ENCODE data around the gene SERPINE2. TPM values are rescaled to one million over a fixed set of nuclear protein-coding genes. Genes with fewer than 3 reads are reported as not detected.
A peak's percentile ranks its signal among the peaks of the same experiment; 100 is the strongest.

Gene SERPINE2
- polyA plus RNA-seq, 4 donors, result 6.0 to 43.9 (median 21.0) TPM

GRCh38 chr2:224077773-224078507, 38.9 kb upstream of the SERPINE2 start:
- Histone ChIP-seq H3K4me3 (ENCODE audit: low read depth in 1 of 3, low read length in 3 of 3) (no peak overlapping the region), H3K9me3 (ENCODE audit: control insufficient read depth in 2 of 2, insufficient read depth in 1 of 2, low read depth in 1 of 2, low read length in 1 of 2) (peaks cover 0 to 5% of the 10 kb centered on the region in 2 donors), H3K27me3 (ENCODE audit: control insufficient read depth in 3 of 3, insufficient read depth in 3 of 3, low read length in 3 of 3) (peaks cover 0 to 2% (median 0%) of the 10 kb centered on the region in 3 donors), H3K36me3 (ENCODE audit: control insufficient read depth in 3 of 3, insufficient read depth in 2 of 3, low read depth in 1 of 3, low read length in 3 of 3) (peaks cover 0 to 2% (median 0%) of the 10 kb centered on the region in 3 donors), H3K27ac (ENCODE audit: low read depth in 1 of 3, low read length in 2 of 3) (no peak overlapping the region), H3K4me1 (ENCODE audit: control insufficient read depth in 3 of 3, insufficient read depth in 2 of 3, low read depth in 1 of 3, low read length in 2 of 3) (peaks cover 0 to 3% (median 0%) of the 10 kb centered on the region in 3 donors)
- DNase-seq (no peak), FAIRE-seq (no peak)
- WGBS, 3 donors, result 81 to 87% (median 84%) methylated on average over 5 of the region's 5 CpGs

GRCh38 chr2:224075588-224075987, 36.5 kb upstream of the SERPINE2 start:
- peaks cover 0 to 2% (median 0%) of the 10 kb centered on the region in 3 donors for H3K36me3 ChIP-seq (ENCODE audit: control insufficient read depth in 3 of 3, insufficient read depth in 2 of 3, low read depth in 1 of 3, low read length in 3 of 3)
- peaks cover 0 to 2% (median 0%) of the 10 kb centered on the region in 3 donors for H3K27me3 ChIP-seq (ENCODE audit: control insufficient read depth in 3 of 3, insufficient read depth in 3 of 3, low read length in 3 of 3)
- H3K9me3 ChIP-seq (ENCODE audit: control insufficient read depth in 2 of 2, insufficient read depth in 1 of 2, low read depth in 1 of 2, low read length in 1 of 2), result peaks cover 0 to 5% of the 10 kb centered on the region in 2 donors
- no peak overlapping the region for H3K27ac ChIP-seq (ENCODE audit: low read depth in 1 of 3, low read length in 2 of 3)
- DNase-seq, result peak; percentile 16 to 27
- no peak for FAIRE-seq
- WGBS, 3 donors, result 42 to 81% (median 54%) methylated on average over 3 of the region's 3 CpGs
- H3K4me1 ChIP-seq (ENCODE audit: control insufficient read depth in 3 of 3, insufficient read depth in 2 of 3, low read depth in 1 of 3, low read length in 2 of 3), result peaks cover 0 to 3% (median 0%) of the 10 kb centered on the region in 3 donors
- H3K4me3 ChIP-seq (ENCODE audit: low read depth in 1 of 3, low read length in 3 of 3), result no peak overlapping the region

- no peak for FAIRE-seq
- no peak overlapping the region for H3K27ac ChIP-seq (ENCODE audit: low read depth in 1 of 3, low read length in 2 of 3)
- H3K4me3 ChIP-seq (ENCODE audit: low read depth in 1 of 3, low read length in 3 of 3), result no peak overlapping the region
- no peak for DNase-seq
- H3K36me3 ChIP-seq (ENCODE audit: control insufficient read depth in 3 of 3, insufficient read depth in 2 of 3, low read depth in 1 of 3, low read length in 3 of 3), result peaks cover 0 to 2% (median 0%) of the 10 kb centered on the region in 3 donors
- 56 to 80% (median 60%) methylated on average over 3 of the region's 3 CpGs for WGBS, 3 donors
- peaks cover 0 to 6% (median 0%) of the 10 kb centered on the region in 3 donors for H3K27me3 ChIP-seq (ENCODE audit: control insufficient read depth in 3 of 3, insufficient read depth in 3 of 3, low read length in 3 of 3)
- peaks cover 0 to 3% (median 0%) of the 10 kb centered on the region in 3 donors for H3K4me1 ChIP-seq (ENCODE audit: control insufficient read depth in 3 of 3, insufficient read depth in 2 of 3, low read depth in 1 of 3, low read length in 2 of 3)
- peaks cover 0 to 5% of the 10 kb centered on the region in 2 donors for H3K9me3 ChIP-seq (ENCODE audit: control insufficient read depth in 2 of 2, insufficient read depth in 1 of 2, low read depth in 1 of 2, low read length in 1 of 2)
These were observed 34.6 kb upstream of the SERPINE2 start for GRCh38 chr2:224073676-224074075.

- H3K4me1 ChIP-seq (ENCODE audit: control insufficient read depth in 3 of 3, insufficient read depth in 2 of 3, low read depth in 1 of 3, low read length in 2 of 3), result peaks cover 0 to 3% (median 0%) of the 10 kb centered on the region in 3 donors
- peaks cover 0 to 5% of the 10 kb centered on the region in 2 donors for H3K9me3 ChIP-seq (ENCODE audit: control insufficient read depth in 2 of 2, insufficient read depth in 1 of 2, low read depth in 1 of 2, low read length in 1 of 2)
- DNase-seq, result no peak
- no peak overlapping the region for H3K27ac ChIP-seq (ENCODE audit: low read depth in 1 of 3, low read length in 2 of 3)
- WGBS, 3 donors, result 66 to 81% (median 76%) methylated on average over 4 of the region's 4 CpGs
- peaks cover 0 to 2% (median 0%) of the 10 kb centered on the region in 3 donors for H3K36me3 ChIP-seq (ENCODE audit: control insufficient read depth in 3 of 3, insufficient read depth in 2 of 3, low read depth in 1 of 3, low read length in 3 of 3)
- H3K4me3 ChIP-seq (ENCODE audit: low read depth in 1 of 3, low read length in 3 of 3), result no peak overlapping the region
- peaks cover 0 to 6% (median 0%) of the 10 kb centered on the region in 3 donors for H3K27me3 ChIP-seq (ENCODE audit: control insufficient read depth in 3 of 3, insufficient read depth in 3 of 3, low read length in 3 of 3)
- FAIRE-seq, result no peak
These were observed 33.6 kb upstream of the SERPINE2 start for GRCh38 chr2:224072541-224073188.

- DNase-seq (no peak), FAIRE-seq (no peak)
- no peak overlapping the region for H3K4me3 ChIP-seq (ENCODE audit: low read depth in 1 of 3, low read length in 3 of 3)
- no peak overlapping the region for H3K27ac ChIP-seq (ENCODE audit: low read depth in 1 of 3, low read length in 2 of 3)
- H3K27me3 ChIP-seq (ENCODE audit: control insufficient read depth in 3 of 3, insufficient read depth in 3 of 3, low read length in 3 of 3), result peaks cover 0 to 6% (median 0%) of the 10 kb centered on the region in 3 donors
- WGBS, 3 donors, result 61 to 86% (median 81%) methylated on average over 6 of the region's 6 CpGs
- peaks cover 0 to 2% (median 0%) of the 10 kb centered on the region in 3 donors for H3K36me3 ChIP-seq (ENCODE audit: control insufficient read depth in 3 of 3, insufficient read depth in 2 of 3, low read depth in 1 of 3, low read length in 3 of 3)
- H3K9me3 ChIP-seq (ENCODE audit: control insufficient read depth in 2 of 2, insufficient read depth in 1 of 2, low read depth in 1 of 2, low read length in 1 of 2), result peaks cover 0 to 5% of the 10 kb centered on the region in 2 donors
- no peaks in the 10 kb centered on the region for H3K4me1 ChIP-seq (ENCODE audit: control insufficient read depth in 3 of 3, insufficient read depth in 2 of 3, low read depth in 1 of 3, low read length in 2 of 3)
These were observed 30.1 kb upstream of the SERPINE2 start for GRCh38 chr2:224069172-224069571.

GRCh38 chr2:224063298-224063648, 24.2 kb upstream of the SERPINE2 start:
- Histone ChIP-seq H3K4me3 (ENCODE audit: low read depth in 1 of 3, low read length in 3 of 3) (no peak overlapping the region), H3K9me3 (ENCODE audit: control insufficient read depth in 2 of 2, insufficient read depth in 1 of 2, low read depth in 1 of 2, low read length in 1 of 2) (no peaks in the 10 kb centered on the region), H3K4me1 (ENCODE audit: control insufficient read depth in 3 of 3, insufficient read depth in 2 of 3, low read depth in 1 of 3, low read length in 2 of 3) (peaks cover 0 to 3% (median 0%) of the 10 kb centered on the region in 3 donors), H3K36me3 (ENCODE audit: control insufficient read depth in 3 of 3, insufficient read depth in 2 of 3, low read depth in 1 of 3, low read length in 3 of 3) (no peaks in the 10 kb centered on the region), H3K27ac (ENCODE audit: low read depth in 1 of 3, low read length in 2 of 3) (no peak overlapping the region), H3K27me3 (ENCODE audit: control insufficient read depth in 3 of 3, insufficient read depth in 3 of 3, low read length in 3 of 3) (no peaks in the 10 kb centered on the region)
- WGBS, 3 donors, result 90 to 99% (median 92%) methylated on average over 4 of the region's 4 CpGs
- FAIRE-seq (no peak), DNase-seq (no peak)

GRCh38 chr2:224062481-224063297, 23.6 kb upstream of the SERPINE2 start:
- Histone ChIP-seq H3K36me3 (ENCODE audit: control insufficient read depth in 3 of 3, insufficient read depth in 2 of 3, low read depth in 1 of 3, low read length in 3 of 3) (no peaks in the 10 kb centered on the region), H3K27me3 (ENCODE audit: control insufficient read depth in 3 of 3, insufficient read depth in 3 of 3, low read length in 3 of 3) (no peaks in the 10 kb centered on the region), H3K4me3 (ENCODE audit: low read depth in 1 of 3, low read length in 3 of 3) (no peak overlapping the region), H3K4me1 (ENCODE audit: control insufficient read depth in 3 of 3, insufficient read depth in 2 of 3, low read depth in 1 of 3, low read length in 2 of 3) (peaks cover 0 to 3% (median 0%) of the 10 kb centered on the region in 3 donors), H3K27ac (ENCODE audit: low read depth in 1 of 3, low read length in 2 of 3) (peak overlapping the region in 1 of 3 donors; percentile 55), H3K9me3 (ENCODE audit: control insufficient read depth in 2 of 2, insufficient read depth in 1 of 2, low read depth in 1 of 2, low read length in 1 of 2) (no peaks in the 10 kb centered on the region)
- no peak for FAIRE-seq
- DNase-seq, result peak; percentile 58 to 66
- WGBS, 3 donors, result 56 to 61% (median 58%) methylated on average over 5 of the region's 5 CpGs

Measured in small intestine (tissue), 7 donors.